IPS-15b (cell line): ENCODE measurements around the gene GLG1.
"Not testable (repeated sequence)": the region's sequence is repeated elsewhere in the genome, so short reads cannot be mapped to it uniquely, and the experiment has no call there.

Experiments
- H3K27me3 ChIP-seq: one replicate; pipeline ENCODE4 v1.6.1; 2013; ENCODE audit warnings: low read length; ENCODE audit not compliant: control insufficient read depth, insufficient read depth
- H3K36me3 ChIP-seq: one replicate; pipeline ENCODE4 v1.6.1; 2013; ENCODE audit warnings: low read length; ENCODE audit not compliant: control insufficient read depth, insufficient read depth
- H3K4me1 ChIP-seq: one replicate; pipeline ENCODE4 v1.6.1; 2013; ENCODE audit warnings: mild to moderate bottlenecking, low read length; ENCODE audit not compliant: control insufficient read depth, insufficient read depth
- H3K4me3 ChIP-seq: one replicate; pipeline ENCODE4 v1.5.1; 2013; ENCODE audit warnings: low read depth, low read length
- H3K9ac ChIP-seq: one replicate; pipeline ENCODE4 v1.6.1; 2013; ENCODE audit warnings: low read depth, mild to moderate bottlenecking, low read length
- H3K9me3 ChIP-seq: one replicate; pipeline ENCODE4 v1.6.1; 2013; ENCODE audit warnings: mild to moderate bottlenecking, low read length; ENCODE audit not compliant: control insufficient read depth, insufficient read depth

GLG1 gene

GRCh38 chr16:74550227-74551019, 56.5 kb downstream of the GLG1 start:
- not testable (repeated sequence) for H3K9me3 ChIP-seq, H3K4me1 ChIP-seq, H3K36me3 ChIP-seq, H3K9ac ChIP-seq, H3K4me3 ChIP-seq, H3K27me3 ChIP-seq

DNA sequence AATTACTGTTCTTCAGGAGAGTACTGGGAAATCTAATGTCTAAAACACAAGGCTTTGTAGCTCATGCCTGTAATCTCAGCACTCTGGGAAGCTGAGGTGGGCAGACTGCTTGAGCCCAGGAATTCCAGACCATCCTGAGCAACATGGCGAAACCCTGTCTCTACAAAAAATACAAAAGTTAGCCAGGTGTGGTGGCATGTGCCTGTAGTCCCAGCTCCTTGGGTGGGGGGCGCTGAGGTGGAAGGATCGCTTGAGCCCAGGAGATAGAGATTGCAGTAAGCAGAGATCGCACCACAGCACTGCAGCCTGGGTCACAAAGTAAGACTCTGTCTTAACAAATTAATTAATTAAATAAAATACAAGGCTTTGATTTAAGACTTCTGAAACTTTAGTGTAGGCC, 60.8 kb downstream of the GLG1 start:
- not testable (repeated sequence) for H3K36me3 ChIP-seq, H3K27me3 ChIP-seq, H3K4me3 ChIP-seq, H3K4me1 ChIP-seq, H3K9ac ChIP-seq, H3K9me3 ChIP-seq

DNA sequence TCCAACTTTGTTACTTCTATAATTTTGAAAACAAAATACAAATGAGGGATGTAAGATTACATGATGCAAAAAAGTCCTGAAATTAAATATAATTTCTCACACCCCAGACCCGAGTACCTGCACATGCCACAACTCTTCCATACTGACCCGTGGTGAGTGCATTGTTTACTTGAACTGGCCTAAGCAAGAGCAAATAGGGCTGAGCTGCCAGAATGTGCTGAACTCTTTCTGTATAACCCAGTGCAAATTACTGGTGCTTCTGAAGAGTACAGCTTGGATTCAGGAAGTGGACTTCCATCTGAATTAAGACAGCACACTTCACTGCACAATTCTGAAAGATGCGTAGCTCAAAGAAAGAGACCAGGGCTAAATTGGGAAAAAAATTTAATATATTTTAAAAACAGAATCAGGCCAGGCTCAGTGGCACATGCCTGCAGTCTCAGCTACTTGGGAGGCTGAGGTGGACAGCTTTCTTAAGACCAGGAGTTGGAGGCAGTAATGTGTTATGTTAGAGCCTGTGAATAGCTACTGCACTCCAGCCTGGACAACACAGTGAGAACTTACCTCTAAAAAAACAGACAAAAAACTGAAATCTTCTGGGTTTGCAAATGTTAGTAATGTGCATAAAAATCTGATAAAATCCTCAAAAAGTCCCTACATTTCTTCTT, 63.9 kb downstream of the GLG1 start:
- not testable (repeated sequence) for H3K36me3 ChIP-seq

DNA sequence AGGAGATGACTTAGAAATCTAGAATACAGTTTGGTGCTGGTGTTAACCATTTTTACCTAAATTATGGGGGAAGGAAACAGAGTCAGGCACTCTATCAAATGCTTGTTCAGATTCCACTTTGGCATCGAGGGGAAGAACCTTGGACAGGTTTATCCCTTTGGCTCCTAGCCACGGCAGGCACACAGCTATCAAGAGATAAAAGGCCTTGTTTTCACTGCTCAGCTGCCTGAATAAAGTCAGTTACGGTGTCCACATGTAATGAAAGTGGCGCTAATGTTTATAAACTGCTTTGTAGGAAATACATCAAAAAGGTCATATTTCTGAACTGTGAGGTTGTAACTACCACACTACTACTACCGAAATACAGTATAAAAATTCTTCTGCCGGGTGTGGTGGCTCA, 66.3 kb downstream of the GLG1 start:
- not testable (repeated sequence) for H3K36me3 ChIP-seq

More for the DNA sequence above, 63.9 kb downstream of the GLG1 start:
- not testable (repeated sequence) for H3K9me3 ChIP-seq, H3K27me3 ChIP-seq, H3K4me1 ChIP-seq, H3K9ac ChIP-seq, H3K4me3 ChIP-seq

GRCh38 chr16:74538801-74539200, 68.1 kb downstream of the GLG1 start:
- not testable (repeated sequence) for H3K9ac ChIP-seq, H3K36me3 ChIP-seq, H3K4me1 ChIP-seq, H3K4me3 ChIP-seq, H3K27me3 ChIP-seq, H3K9me3 ChIP-seq

More for the DNA sequence above, 66.3 kb downstream of the GLG1 start:
- not testable (repeated sequence) for H3K4me1 ChIP-seq, H3K27me3 ChIP-seq, H3K4me3 ChIP-seq, H3K9me3 ChIP-seq, H3K9ac ChIP-seq

DNA sequence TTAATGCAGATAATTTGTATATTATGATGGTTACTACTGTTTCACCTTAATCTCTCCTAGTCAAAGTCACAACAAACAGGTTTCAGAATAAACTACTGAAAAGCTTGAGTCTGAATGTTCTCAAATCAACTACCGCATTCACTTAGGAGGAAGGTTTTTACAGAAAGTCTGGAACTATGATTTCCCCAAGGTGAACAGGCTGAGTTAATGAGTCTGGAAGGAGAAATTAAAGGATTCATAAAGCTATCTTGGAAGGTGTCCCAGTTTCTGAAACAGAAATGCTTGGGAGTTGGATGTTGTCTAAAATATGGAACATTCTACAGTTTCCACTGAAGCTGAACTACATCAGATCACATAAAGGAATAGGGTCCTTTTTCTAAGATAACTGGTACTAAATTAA, 69.2 kb downstream of the GLG1 start:
- H3K9me3 ChIP-seq, H3K4me1 ChIP-seq, H3K9ac ChIP-seq, H3K27me3 ChIP-seq, H3K36me3 ChIP-seq, H3K4me3 ChIP-seq: not testable (repeated sequence)

- not testable (repeated sequence) for H3K4me3 ChIP-seq, H3K9me3 ChIP-seq, H3K4me1 ChIP-seq, H3K36me3 ChIP-seq, H3K9ac ChIP-seq, H3K27me3 ChIP-seq
Measured at GRCh38 chr16:74534650-74535049, 72.3 kb downstream of the GLG1 start.

DNA sequence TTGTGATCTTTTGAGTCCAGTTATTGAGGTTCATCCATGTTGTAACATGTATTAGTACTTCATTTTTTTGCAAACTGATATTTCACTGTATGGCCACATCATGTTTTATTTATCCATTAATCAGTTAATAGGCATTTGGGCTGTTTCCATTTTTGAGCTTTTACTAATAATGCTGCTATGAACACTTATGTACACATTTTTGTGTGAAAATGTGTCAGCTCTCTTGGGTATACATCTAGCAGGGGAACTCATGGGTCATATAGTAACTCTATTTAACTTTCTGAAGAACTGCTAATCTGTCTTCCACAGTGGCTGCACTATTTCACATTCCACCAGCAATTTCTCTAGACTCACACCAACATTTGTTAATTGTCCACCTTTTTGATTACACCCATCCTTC, 82.0 kb downstream of the GLG1 start:
- Histone ChIP-seq H3K4me1 (no peaks in the 10 kb centered on the region), H3K9me3 (no peaks in the 10 kb centered on the region), H3K9ac (no peak overlapping the region), H3K27me3 (no peaks in the 10 kb centered on the region), H3K4me3 (no peak overlapping the region), H3K36me3 (no peaks in the 10 kb centered on the region)

DNA sequence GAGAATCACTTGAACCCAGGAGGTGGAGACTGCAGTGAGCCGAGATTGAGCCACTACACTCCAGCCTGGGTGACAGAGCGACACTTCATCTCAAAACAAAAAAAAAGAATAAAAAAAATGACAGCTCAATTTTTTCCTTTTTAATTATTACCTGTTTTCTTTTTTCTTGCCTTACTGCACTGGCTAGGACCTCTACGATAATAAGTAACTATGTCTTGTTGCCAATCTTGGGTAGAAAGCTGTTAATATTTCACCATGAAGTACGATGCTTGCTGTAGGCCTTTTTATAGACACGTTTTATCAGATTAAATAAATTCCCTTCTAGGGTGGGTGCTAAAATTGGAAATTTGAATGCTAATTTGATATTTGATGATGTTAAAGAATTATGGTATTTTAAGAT, 82.8 kb downstream of the GLG1 start:
- H3K9ac ChIP-seq: no peak overlapping the region
- no peaks in the 10 kb centered on the region for H3K36me3 ChIP-seq
- H3K9me3 ChIP-seq: no peaks in the 10 kb centered on the region
- H3K27me3 ChIP-seq: no peaks in the 10 kb centered on the region
- H3K4me3 ChIP-seq: no peak overlapping the region
- no peaks in the 10 kb centered on the region for H3K4me1 ChIP-seq

DNA sequence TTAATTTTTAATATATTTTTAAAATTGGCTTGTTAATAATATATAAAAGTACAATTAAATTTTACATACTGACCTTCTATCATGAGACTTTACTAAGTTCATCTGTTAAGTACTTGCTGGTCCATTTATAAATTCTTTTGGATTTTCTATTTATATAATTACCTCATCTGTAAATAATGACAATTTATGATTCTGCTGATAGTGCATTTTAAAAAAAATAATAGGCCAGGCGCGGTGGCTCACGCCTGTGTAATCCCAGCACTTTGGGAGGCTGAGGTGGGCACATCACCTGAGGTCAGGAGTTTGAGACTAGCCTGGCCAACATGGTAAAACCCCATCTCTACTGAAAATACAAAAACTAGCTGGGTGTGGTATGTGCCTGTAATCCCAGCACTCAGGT, 83.2 kb downstream of the GLG1 start:
- not testable (repeated sequence) for H3K9ac ChIP-seq, H3K27me3 ChIP-seq, H3K4me3 ChIP-seq, H3K36me3 ChIP-seq, H3K4me1 ChIP-seq, H3K9me3 ChIP-seq

- Histone ChIP-seq H3K9ac (no peak overlapping the region), H3K27me3 (no peaks in the 10 kb centered on the region), H3K36me3 (no peaks in the 10 kb centered on the region), H3K4me3 (no peak overlapping the region), H3K9me3 (no peaks in the 10 kb centered on the region), H3K4me1 (no peaks in the 10 kb centered on the region)
Measured at GRCh38 chr16:74522160-74522559, 84.8 kb downstream of the GLG1 start.

- H3K36me3 ChIP-seq: no peaks in the 10 kb centered on the region
- no peaks in the 10 kb centered on the region for H3K4me1 ChIP-seq
- H3K4me3 ChIP-seq: no peak overlapping the region
Measured at GRCh38 chr16:74521691-74522090, 85.2 kb downstream of the GLG1 start.

More at GRCh38 chr16:74521691-74522090, 85.2 kb downstream of the GLG1 start:
- Histone ChIP-seq H3K9ac (no peak overlapping the region), H3K27me3 (no peaks in the 10 kb centered on the region), H3K9me3 (no peaks in the 10 kb centered on the region)
